ENCODE results near the gene BCAR3.
"Not testable (repeated sequence)": the region's sequence is repeated elsewhere in the genome, so short reads cannot be mapped to it uniquely, and the experiment has no call there.

Gene BCAR3

GRCh38 chr1:93593854-93594602, 87.6 kb downstream of the BCAR3 start:
- no peak for DNase-seq

GRCh38 chr1:93592551-93592949, 89.1 kb downstream of the BCAR3 start:
- no peak for DNase-seq

- DNase-seq = no peak
These were observed 89.7 kb downstream of the BCAR3 start for GRCh38 chr1:93591676-93592550.

GRCh38 chr1:93591291-93591675, 90.4 kb downstream of the BCAR3 start:
- not testable (repeated sequence) for DNase-seq

GRCh38 chr1:93588955-93589354, 92.7 kb downstream of the BCAR3 start:
- no peak for DNase-seq

- DNase-seq = no peak
These were observed 93.4 kb downstream of the BCAR3 start for GRCh38 chr1:93588206-93588605.

GRCh38 chr1:93587354-93587753, 94.3 kb downstream of the BCAR3 start:
- DNase-seq = no peak

GRCh38 chr1:93585059-93585966, 96.3 kb downstream of the BCAR3 start:
- no peak for DNase-seq

GRCh38 chr1:93584261-93585003, 97.2 kb downstream of the BCAR3 start:
- DNase-seq = no peak

- no peak for DNase-seq
These were observed 99.5 kb downstream of the BCAR3 start for GRCh38 chr1:93581917-93582850.

- no peak for DNase-seq
These were observed 101.7 kb downstream of the BCAR3 start for GRCh38 chr1:93579891-93580290.

- no peak for DNase-seq
These were observed 102.5 kb downstream of the BCAR3 start for GRCh38 chr1:93578911-93579825.

- no peak for DNase-seq
These were observed 103.2 kb downstream of the BCAR3 start for GRCh38 chr1:93578433-93578830.

GRCh38 chr1:93577536-93578432, 103.9 kb downstream of the BCAR3 start:
- no peak for DNase-seq

- no peak for DNase-seq
These were observed 104.9 kb downstream of the BCAR3 start for GRCh38 chr1:93576746-93577145.

GRCh38 chr1:93576346-93576745, 105.3 kb downstream of the BCAR3 start:
- no peak for DNase-seq

GRCh38 chr1:93575621-93576284, 105.9 kb downstream of the BCAR3 start:
- DNase-seq = no peak

- DNase-seq = no peak
These were observed 106.6 kb downstream of the BCAR3 start for GRCh38 chr1:93574991-93575390.
